Body of pancreas (tissue), 4 donors: Measurements from ENCODE around the gene THADA.

ENCODE experiments used
- POLR2A ChIP-seq, 3 donors: fragments of 450-650 bp; IDR thresholded peaks; one replicate each; pipeline ENCODE4 v1.6.1; 2016; ENCODE audit warnings: antibody characterized with exemption in 3 of 3, mild to moderate bottlenecking in 2 of 3
- TF ChIP-seq, protein P1 (sequence below), 7 experiments: fragments of 450-650 bp in 4 of 7; fragments of 200-600 bp in 3 of 7; sonication (generic) in 3 of 7; IDR thresholded peaks; one replicate each; pipeline ENCODE4 v1.5.1; 2016 to 2019; ENCODE audit warnings: antibody characterized with exemption in 7 of 7

DNA sequence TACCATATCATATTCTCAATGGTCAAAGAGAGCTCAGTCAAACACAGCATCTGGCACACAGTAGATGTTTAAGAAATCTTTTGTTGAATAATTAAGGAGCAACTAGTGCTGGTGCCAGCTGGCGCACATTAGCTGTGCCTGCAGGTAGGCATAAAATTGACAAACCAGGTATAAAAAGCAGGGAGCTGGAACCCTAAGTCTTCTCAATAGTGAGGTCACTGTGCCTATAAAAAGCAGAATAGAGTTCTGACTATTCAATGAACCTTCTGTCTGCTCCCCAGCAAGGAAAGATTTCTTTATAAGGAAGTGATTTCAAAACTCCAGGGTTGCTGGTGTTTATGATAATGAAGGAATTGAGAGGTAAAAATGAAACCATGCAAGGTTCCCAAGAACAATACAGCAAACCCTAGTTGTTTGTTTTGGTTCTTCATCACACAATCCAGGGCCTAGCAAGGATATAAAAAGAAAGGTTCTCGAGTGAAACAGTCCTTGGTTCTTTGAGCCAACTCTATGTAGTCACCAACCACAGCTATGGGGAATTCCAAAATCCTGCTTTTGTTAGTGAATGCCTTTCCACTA is 76.1 kb downstream of the THADA start:
- TF ChIP-seq, protein P1, sequence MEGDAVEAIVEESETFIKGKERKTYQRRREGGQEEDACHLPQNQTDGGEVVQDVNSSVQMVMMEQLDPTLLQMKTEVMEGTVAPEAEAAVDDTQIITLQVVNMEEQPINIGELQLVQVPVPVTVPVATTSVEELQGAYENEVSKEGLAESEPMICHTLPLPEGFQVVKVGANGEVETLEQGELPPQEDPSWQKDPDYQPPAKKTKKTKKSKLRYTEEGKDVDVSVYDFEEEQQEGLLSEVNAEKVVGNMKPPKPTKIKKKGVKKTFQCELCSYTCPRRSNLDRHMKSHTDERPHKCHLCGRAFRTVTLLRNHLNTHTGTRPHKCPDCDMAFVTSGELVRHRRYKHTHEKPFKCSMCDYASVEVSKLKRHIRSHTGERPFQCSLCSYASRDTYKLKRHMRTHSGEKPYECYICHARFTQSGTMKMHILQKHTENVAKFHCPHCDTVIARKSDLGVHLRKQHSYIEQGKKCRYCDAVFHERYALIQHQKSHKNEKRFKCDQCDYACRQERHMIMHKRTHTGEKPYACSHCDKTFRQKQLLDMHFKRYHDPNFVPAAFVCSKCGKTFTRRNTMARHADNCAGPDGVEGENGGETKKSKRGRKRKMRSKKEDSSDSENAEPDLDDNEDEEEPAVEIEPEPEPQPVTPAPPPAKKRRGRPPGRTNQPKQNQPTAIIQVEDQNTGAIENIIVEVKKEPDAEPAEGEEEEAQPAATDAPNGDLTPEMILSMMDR (IDR thresholded peaks at IDR 0.05) = no peak
- TF ChIP-seq POLR2A (IDR thresholded peaks at IDR 0.05) = no peak
